ENCODE results near the gene ADARB2.

Gene ADARB2

GRCh38 chr10:1299041-1299726, 438.1 kb downstream of the ADARB2 start:
- TF ChIP-seq ZFX (IDR thresholded peaks at IDR 0.05; ENCODE audit: borderline replicate concordance) (no peak), CTCF (IDR thresholded peaks at IDR 0.05) (no peak)
- no peak overlapping the region for H3K27ac ChIP-seq

- H3K27ac ChIP-seq: no peak overlapping the region
- TF ChIP-seq CTCF (IDR thresholded peaks at IDR 0.05): no peak
- TF ChIP-seq ZFX (IDR thresholded peaks at IDR 0.05; ENCODE audit: borderline replicate concordance): no peak
These were observed 439.6 kb downstream of the ADARB2 start for GRCh38 chr10:1297566-1298301.

- TF ChIP-seq CTCF (IDR thresholded peaks at IDR 0.05) (no peak), ZFX (IDR thresholded peaks at IDR 0.05; ENCODE audit: borderline replicate concordance) (no peak)
- no peak overlapping the region for H3K27ac ChIP-seq
These were observed 441.4 kb downstream of the ADARB2 start for GRCh38 chr10:1295756-1296480.

GRCh38 chr10:1294748-1295147, 442.6 kb downstream of the ADARB2 start:
- H3K27ac ChIP-seq: no peak overlapping the region
- no peak for TF ChIP-seq CTCF (IDR thresholded peaks at IDR 0.05)
- TF ChIP-seq ZFX (IDR thresholded peaks at IDR 0.05; ENCODE audit: borderline replicate concordance): no peak

- H3K27ac ChIP-seq: no peak overlapping the region
- TF ChIP-seq CTCF (IDR thresholded peaks at IDR 0.05) (no peak), ZFX (IDR thresholded peaks at IDR 0.05; ENCODE audit: borderline replicate concordance) (no peak)
These were observed 443.5 kb downstream of the ADARB2 start for GRCh38 chr10:1293636-1294435.

- no peak overlapping the region for H3K27ac ChIP-seq
- TF ChIP-seq CTCF (IDR thresholded peaks at IDR 0.05) (no peak), ZFX (IDR thresholded peaks at IDR 0.05; ENCODE audit: borderline replicate concordance) (no peak)
These were observed 444.2 kb downstream of the ADARB2 start for GRCh38 chr10:1293157-1293556.
